ENCODE results near the gene SLC44A2. TPM values are rescaled to one million over a fixed set of nuclear protein-coding genes. Genes with fewer than 3 reads are reported as not detected.

Gene SLC44A2
- total and polyA plus RNA-seq, 2 of the 13 experiments (the other 11 are each of a cell fraction or from before 2014, with no cell fraction given): 2.4 to 5.6 TPM

- TF ChIP-seq MXD4 (CRISPR knock-in tag; IDR thresholded peaks at IDR 0.05) (no peak), TFAP4 (IDR thresholded peaks at IDR 0.05; ENCODE audit: borderline replicate concordance, low read depth) (peak; percentile 7; the same call in 1 of the 2 replicates), ESRRA (CRISPR knock-in tag; IDR thresholded peaks at IDR 0.05; ENCODE audit: low read depth) (no peak), NR2F6 (IDR thresholded peaks at IDR 0.05) (no peak), NR2F6 (CRISPR knock-in tag; IDR thresholded peaks at IDR 0.05) (no peak), FOXK1 (CRISPR knock-in tag; IDR thresholded peaks at IDR 0.05; ENCODE audit: borderline replicate concordance, low read depth) (no peak), SP1 (IDR thresholded peaks at IDR 0.05) (no peak), SP1 (CRISPR knock-in tag; IDR thresholded peaks at IDR 0.05) (no peak), ZNF576 (CRISPR knock-in tag; IDR thresholded peaks at IDR 0.05) (no peak), ZNF3 (CRISPR knock-in tag; IDR thresholded peaks at IDR 0.05) (peak; percentile 65; the same call in 1 of the 2 replicates), FOSL1 (CRISPR knock-in tag; IDR thresholded peaks at IDR 0.05; ENCODE audit: borderline replicate concordance) (no peak), SIX1 (CRISPR knock-in tag; IDR thresholded peaks at IDR 0.05; ENCODE audit: borderline replicate concordance) (no peak), ZNF670 (CRISPR knock-in tag; IDR thresholded peaks at IDR 0.05; ENCODE audit: borderline replicate concordance) (no peak), ZNF30 (CRISPR knock-in tag; IDR thresholded peaks at IDR 0.05) (no peak), MTF1 (CRISPR knock-in tag; IDR thresholded peaks at IDR 0.05) (no peak), ZBTB4 (CRISPR knock-in tag; IDR thresholded peaks at IDR 0.05; ENCODE audit: borderline replicate concordance) (no peak), MXI1 (IDR thresholded peaks at IDR 0.05; ENCODE audit: borderline replicate concordance, low read depth, low read length) (no peak)
- TF ChIP-seq, protein P1, sequence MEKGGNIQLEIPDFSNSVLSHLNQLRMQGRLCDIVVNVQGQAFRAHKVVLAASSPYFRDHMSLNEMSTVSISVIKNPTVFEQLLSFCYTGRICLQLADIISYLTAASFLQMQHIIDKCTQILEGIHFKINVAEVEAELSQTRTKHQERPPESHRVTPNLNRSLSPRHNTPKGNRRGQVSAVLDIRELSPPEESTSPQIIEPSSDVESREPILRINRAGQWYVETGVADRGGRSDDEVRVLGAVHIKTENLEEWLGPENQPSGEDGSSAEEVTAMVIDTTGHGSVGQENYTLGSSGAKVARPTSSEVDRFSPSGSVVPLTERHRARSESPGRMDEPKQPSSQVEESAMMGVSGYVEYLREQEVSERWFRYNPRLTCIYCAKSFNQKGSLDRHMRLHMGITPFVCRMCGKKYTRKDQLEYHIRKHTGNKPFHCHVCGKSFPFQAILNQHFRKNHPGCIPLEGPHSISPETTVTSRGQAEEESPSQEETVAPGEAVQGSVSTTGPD (CRISPR knock-in tag; IDR thresholded peaks at IDR 0.05): no peak
- TF ChIP-seq, protein P2, sequence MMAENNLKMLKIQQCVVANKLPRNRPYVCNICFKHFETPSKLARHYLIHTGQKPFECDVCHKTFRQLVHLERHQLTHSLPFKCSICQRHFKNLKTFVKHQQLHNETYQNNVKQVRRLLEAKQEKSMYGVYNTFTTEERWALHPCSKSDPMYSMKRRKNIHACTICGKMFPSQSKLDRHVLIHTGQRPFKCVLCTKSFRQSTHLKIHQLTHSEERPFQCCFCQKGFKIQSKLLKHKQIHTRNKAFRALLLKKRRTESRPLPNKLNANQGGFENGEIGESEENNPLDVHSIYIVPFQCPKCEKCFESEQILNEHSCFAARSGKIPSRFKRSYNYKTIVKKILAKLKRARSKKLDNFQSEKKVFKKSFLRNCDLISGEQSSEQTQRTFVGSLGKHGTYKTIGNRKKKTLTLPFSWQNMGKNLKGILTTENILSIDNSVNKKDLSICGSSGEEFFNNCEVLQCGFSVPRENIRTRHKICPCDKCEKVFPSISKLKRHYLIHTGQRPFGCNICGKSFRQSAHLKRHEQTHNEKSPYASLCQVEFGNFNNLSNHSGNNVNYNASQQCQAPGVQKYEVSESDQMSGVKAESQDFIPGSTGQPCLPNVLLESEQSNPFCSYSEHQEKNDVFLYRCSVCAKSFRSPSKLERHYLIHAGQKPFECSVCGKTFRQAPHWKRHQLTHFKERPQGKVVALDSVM (CRISPR knock-in tag; IDR thresholded peaks at IDR 0.05): peak; percentile 87
- TF ChIP-seq, protein P3, sequence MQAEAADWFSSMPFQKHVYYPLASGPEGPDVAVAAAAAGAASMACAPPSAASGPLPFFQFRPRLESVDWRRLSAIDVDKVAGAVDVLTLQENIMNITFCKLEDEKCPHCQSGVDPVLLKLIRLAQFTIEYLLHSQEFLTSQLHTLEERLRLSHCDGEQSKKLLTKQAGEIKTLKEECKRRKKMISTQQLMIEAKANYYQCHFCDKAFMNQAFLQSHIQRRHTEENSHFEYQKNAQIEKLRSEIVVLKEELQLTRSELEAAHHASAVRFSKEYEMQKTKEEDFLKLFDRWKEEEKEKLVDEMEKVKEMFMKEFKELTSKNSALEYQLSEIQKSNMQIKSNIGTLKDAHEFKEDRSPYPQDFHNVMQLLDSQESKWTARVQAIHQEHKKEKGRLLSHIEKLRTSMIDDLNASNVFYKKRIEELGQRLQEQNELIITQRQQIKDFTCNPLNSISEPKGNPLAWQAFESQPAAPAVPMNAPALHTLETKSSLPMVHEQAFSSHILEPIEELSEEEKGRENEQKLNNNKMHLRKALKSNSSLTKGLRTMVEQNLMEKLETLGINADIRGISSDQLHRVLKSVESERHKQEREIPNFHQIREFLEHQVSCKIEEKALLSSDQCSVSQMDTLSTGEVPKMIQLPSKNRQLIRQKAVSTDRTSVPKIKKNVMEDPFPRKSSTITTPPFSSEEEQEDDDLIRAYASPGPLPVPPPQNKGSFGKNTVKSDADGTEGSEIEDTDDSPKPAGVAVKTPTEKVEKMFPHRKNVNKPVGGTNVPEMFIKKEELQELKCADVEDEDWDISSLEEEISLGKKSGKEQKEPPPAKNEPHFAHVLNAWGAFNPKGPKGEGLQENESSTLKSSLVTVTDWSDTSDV (CRISPR knock-in tag; IDR thresholded peaks at IDR 0.05): no peak
These were observed at the start of gene SLC44A2 (continued) for GRCh38 chr19:10625003-10625761.

Data from HepG2 (cell line).